NCI-H460 (cell line): ENCODE measurements around the gene CFAP161. TPM values are rescaled to one million over a fixed set of nuclear protein-coding genes. Genes with fewer than 3 reads are reported as not detected.
"Not testable (repeated sequence)": the region's sequence is repeated elsewhere in the genome, so short reads cannot be mapped to it uniquely, and the experiment has no call there.

ENCODE experiments used
- DNase-seq: peaks from one replicate; pipeline ENCODE4 v3.0.0-alpha.2; 2016; ENCODE audit warnings: low read depth; ENCODE audit errors: extremely low read depth
- total RNA-seq: library from RNA; depleted of rRNA; stranded (reverse); fragments of >200 nt; shearing (Covaris generic); gene quantifications from 2 replicates; pipeline ENCODE4 v1.2.3, GENCODE V29; 2014

The CFAP161 gene
- total RNA-seq, 1 experiment from 2014 or later: not detected

- no peak for DNase-seq
Observed at GRCh38 chr15:81156324-81156723, 22.3 kb downstream of the CFAP161 start.

GRCh38 chr15:81157195-81157938 is 23.3 kb downstream of the CFAP161 start:
- no peak for DNase-seq

DNA sequence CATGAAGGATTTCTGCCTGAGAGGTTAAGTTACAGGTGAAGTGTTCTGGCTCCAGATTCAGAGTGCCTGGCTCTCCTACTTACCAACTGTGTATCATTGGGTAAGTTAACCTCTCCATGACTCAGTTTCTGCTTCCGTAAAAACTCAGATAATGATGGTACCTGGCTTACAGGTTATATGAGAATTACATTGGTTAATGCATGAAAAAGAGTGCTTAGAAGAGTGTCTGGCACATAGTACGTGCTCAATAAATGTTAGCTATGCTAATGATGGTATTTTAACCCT is 23.8 kb downstream of the CFAP161 start:
- DNase-seq: no peak

GRCh38 chr15:81158561-81158960 is 24.5 kb downstream of the CFAP161 start:
- not testable (repeated sequence) for DNase-seq

DNA sequence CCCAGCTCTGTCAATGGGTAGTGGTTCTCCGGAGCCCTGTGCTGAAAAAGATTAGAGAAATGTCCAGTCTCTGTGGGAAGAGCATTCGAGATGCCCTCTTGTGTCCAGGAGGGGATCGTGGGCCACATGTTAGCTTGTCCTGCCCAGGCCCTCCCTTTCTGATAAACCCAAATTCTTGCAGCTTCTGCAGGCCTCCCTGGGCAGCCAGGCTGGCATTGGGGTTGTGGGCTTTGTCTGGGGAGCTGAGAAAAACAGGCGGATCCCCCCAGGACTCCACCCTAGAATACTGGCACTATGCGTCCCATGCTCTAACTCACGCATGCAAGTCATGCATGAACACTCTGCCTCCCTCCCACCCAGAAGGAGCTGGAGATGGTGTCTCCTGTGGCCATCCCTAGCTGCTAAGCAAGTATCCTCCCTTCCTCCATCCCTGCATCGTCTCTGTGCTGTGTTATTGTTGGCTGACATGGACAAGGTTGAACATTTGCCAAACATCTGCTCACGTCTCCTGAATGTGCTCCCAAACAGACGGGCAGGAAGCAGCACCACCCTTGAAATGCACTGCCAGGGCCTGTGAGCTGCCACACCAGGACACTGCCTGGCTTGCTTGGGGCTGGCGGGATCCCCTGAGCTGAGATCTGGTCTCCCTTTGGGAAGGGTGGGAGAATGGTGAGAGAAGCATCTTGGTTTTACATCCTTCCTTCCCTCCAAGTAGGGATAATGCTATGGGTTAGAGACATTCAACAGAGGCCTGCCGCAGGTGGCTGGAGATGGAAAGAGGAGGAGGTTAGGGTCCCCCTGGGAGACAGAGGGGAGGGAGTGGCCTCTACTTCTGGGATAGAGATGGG is 26.5 kb downstream of the CFAP161 start:
- DNase-seq: no peak

DNA sequence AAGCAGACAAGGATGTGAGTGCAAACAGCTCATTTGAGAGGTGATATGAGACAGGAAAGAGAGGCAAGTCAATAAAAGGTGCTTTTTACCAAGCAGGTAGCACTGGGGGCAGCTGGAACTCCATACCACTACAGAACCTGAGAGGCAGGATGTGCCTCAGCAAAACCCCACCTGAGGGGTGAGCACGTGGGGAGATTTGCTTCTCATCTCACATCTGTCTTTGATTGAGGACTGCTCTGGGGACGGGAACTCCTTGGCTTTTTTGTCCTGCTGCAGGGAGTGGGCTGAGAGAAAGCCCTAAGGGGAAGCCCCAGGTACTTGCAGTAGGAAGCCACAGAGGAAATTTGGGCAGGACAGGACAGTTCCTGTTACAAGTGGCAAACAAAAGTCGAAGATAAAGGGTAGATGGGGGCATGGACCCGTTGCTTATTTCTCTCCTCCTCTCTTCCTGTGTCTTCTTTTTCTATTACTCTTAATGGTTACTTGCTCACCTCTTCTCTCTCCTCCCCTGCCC is 27.1 kb downstream of the CFAP161 start:
- DNase-seq: no peak

DNA sequence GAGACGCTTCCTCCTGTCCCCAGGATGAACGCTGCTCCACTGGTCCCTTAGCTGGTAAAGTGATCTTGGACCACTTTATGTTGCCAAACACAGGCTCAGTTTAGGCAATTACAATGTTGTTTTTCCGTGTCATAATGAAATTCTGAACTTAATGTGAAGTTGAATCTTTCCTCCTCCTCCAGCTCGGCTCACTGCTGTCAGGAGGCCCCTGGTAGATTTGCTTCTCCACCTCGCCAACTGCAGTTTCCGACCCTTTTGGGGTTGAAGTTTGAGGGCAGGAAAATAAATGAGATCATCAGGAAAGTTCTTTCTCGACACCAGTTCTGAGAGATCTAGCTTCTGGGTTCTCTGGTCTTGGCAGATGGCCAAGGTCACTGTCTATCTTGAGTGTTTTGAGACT is 27.8 kb downstream of the CFAP161 start:
- DNase-seq: no peak

DNA sequence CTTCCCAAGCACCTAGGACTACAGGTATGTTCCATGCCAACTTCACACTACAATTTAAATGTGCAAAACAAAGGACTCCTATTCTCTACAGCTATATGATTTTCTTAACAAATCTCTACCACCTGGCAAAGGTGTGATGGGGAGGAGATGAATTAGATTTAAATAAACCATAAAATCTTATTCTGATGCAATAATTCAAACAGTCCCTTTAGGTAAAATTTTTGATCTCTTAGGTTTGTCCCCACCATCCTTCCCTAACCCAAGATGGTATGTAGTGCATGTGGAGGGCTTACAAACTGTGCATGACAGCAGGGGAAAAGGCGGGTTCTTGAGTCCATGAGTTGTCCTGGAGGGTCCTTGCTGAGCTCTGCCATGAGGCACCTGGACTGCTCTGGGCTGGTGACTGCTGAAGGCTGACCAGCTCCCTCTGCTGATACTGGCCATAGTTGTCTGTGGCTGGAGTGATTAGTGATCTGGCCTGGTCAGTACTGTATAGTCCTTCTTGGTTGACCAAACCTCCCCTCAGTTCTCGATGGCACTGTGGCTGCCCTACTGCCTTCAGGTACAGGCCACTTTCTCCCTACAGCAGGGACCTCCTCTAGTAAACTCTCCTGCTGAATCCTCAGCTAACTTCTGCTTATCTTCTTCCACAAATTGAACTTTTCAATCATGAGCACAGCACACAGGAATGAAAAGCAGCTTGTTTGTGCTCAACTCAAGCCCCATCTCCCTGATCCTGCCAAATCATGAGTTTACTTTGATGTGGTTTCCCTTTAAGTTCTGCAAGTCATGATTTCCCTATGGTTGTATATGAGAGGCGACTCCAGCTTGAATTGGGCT is 30.1 kb downstream of the CFAP161 start:
- no peak for DNase-seq

GRCh38 chr15:81165535-81165934 is 31.5 kb downstream of the CFAP161 start:
- DNase-seq: no peak

DNA sequence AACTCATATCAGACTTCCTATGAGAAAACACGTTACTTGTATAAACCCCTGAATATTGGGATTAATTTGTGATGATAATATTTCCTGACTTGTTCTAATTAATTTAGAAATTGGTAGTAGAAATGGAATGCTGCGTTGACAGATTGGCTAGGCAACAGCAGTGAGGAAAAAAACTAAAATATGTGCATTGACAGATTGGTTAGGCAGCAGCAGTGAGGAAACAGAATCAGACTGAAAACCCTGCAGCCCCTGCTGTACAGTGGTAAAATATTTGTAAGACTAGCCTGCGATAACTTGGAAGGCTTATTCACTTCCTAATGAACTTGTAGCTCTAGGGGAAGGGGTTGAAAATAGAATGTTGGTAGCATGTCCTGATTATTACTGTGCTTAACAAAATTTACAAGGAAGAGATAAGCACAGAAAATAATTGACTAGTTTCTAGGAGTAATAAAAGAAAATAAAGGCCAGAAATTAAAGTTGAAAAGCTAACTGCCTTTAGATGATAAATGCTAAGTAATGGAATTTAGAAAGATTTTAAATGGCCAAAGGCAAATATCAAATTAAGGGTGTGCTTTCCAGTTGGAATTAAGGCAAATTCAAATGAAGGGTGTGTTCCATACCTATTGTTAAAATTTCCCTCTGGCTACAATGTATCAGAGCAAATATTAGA is 32.7 kb downstream of the CFAP161 start:
- no peak for DNase-seq

- DNase-seq: no peak
Observed at GRCh38 chr15:81168131-81168526, 34.1 kb downstream of the CFAP161 start.

GRCh38 chr15:81168644-81169043 is 34.6 kb downstream of the CFAP161 start:
- no peak for DNase-seq

GRCh38 chr15:81170511-81170910 is 36.4 kb downstream of the CFAP161 start:
- no peak for DNase-seq

GRCh38 chr15:81171286-81171685 is 37.2 kb downstream of the CFAP161 start:
- DNase-seq: no peak

- DNase-seq: no peak
Observed at GRCh38 chr15:81174125-81174791, 40.2 kb downstream of the CFAP161 start.

GRCh38 chr15:81174792-81175327 is 40.8 kb downstream of the CFAP161 start:
- no peak for DNase-seq

DNA sequence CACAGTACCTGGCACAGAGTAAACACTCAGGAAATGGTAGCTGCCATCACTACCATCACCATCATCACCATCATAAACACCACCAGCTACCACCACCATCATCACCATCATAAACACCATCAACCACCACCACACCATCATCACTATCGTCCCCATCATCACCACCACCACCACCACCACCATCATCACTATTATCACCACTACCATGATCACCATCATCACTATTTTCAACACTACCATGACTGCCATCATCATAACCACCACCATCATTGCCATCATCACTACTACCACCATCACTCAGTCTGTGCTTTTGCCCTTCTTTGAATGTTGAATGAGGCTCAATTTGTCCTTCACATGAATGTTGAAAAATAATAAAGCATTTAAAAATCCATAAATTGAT is 41.4 kb downstream of the CFAP161 start:
- DNase-seq: no peak

- no peak for DNase-seq
Observed at GRCh38 chr15:81176291-81176893, 42.3 kb downstream of the CFAP161 start.

DNA sequence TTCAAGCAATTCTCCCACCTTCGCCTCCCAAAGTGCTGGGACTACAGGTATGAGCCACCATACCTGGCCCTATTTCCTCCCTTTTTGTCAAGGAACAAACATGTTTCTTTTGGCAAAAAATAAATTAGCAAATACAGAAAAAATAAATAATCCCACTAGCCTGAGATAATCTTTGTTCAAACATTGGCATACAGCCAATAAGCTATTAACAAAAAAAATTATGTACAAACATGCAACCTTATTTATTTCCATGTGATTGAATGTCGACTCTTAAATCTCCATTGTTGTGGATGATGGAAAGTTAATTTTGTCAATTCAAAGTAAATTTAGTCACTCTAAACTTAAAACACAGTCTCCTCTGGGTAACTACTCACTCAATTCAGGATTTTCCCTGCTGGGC is 44.3 kb downstream of the CFAP161 start:
- DNase-seq: no peak
